Rectal smooth muscle tissue (tissue), 1 donor: ENCODE results near the gene SMCR8.

Experiments used
- H3K27ac ChIP-seq: one replicate; pipeline ENCODE4 v1.7.0; 2013; ENCODE audit warnings: low read depth, low read length, inconsistent platforms
- H3K27me3 ChIP-seq: one replicate; pipeline ENCODE4 v1.7.0; 2013; ENCODE audit warnings: low read length; ENCODE audit not compliant: control insufficient read depth, insufficient read depth
- H3K36me3 ChIP-seq: one replicate; pipeline ENCODE4 v1.7.0; 2013; ENCODE audit warnings: low read length; ENCODE audit not compliant: control insufficient read depth, insufficient read depth
- H3K4me1 ChIP-seq: one replicate; pipeline ENCODE4 v1.7.0; 2013; ENCODE audit warnings: low read length; ENCODE audit not compliant: control insufficient read depth, insufficient read depth
- H3K4me3 ChIP-seq: one replicate; pipeline ENCODE4 v1.7.0; 2013; ENCODE audit warnings: low read length
- H3K9ac ChIP-seq: one replicate; pipeline ENCODE4 v1.7.0; 2013; ENCODE audit warnings: low read length

SMCR8 gene, protein sequence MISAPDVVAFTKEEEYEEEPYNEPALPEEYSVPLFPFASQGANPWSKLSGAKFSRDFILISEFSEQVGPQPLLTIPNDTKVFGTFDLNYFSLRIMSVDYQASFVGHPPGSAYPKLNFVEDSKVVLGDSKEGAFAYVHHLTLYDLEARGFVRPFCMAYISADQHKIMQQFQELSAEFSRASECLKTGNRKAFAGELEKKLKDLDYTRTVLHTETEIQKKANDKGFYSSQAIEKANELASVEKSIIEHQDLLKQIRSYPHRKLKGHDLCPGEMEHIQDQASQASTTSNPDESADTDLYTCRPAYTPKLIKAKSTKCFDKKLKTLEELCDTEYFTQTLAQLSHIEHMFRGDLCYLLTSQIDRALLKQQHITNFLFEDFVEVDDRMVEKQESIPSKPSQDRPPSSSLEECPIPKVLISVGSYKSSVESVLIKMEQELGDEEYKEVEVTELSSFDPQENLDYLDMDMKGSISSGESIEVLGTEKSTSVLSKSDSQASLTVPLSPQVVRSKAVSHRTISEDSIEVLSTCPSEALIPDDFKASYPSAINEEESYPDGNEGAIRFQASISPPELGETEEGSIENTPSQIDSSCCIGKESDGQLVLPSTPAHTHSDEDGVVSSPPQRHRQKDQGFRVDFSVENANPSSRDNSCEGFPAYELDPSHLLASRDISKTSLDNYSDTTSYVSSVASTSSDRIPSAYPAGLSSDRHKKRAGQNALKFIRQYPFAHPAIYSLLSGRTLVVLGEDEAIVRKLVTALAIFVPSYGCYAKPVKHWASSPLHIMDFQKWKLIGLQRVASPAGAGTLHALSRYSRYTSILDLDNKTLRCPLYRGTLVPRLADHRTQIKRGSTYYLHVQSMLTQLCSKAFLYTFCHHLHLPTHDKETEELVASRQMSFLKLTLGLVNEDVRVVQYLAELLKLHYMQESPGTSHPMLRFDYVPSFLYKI

DNA sequence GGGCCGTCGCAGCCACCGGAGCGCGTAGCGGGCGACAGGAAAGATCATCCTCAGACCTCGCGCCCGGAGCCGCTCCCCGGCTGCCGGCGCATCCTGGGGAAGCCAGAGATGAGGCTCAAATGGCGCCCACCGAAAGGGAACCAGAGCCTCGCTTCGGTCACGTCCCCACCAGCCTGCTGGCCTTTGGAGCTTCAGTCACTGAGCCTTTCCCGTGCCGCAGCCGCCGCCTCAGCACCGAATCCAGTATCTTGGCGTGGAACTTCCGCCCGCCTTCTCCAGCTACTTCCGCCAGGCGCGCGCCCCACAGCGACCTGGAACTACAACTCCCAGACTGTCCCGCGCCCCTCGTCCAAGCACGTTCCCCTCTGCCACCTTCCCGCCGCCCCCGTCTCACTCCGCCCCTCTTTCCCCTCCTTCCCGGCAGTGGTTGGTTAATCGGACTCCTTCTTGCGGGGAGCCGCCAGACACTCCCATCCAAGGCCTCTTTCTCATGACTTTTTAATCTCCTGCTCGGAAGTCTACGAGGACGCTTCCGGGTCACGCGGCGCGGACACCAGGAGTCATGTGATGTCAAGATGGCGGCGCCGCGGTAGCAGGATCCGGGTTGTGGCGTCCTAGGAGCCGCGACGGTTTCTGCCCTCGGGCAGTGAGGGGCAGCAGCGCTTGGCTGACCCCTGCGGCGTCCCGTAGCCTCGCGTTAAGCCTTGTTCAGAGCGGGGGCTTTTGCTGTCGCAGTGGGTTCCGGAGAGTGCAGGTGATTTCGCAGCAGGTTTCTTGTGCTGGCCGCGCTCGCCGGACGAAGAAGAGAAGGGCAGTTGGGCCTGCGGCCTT lies at the start of gene SMCR8, which contains the start of gene TOP3A:
Gene SMCR8, plus strand, starts transcription at position 563 of the 831 bp plus-strand sequence. CDS start 497 bp downstream, outside the sequence.
Gene TOP3A, minus strand, starts transcription at position 264 of the 831 bp plus-strand sequence. Its CDS starts 216 bp downstream, at position 48.
- H3K9ac ChIP-seq: peak within 1 kb of the TSS; percentile 86
- H3K4me3 ChIP-seq: peak within 1 kb of the TSS; percentile 95
- H3K27ac ChIP-seq: peak within 1 kb of the TSS; percentile 92
- H3K36me3 ChIP-seq: peaks cover 3% of the 10 kb centered on the region
- peaks cover 31% of the 10 kb centered on the region for H3K4me1 ChIP-seq
- H3K27me3 ChIP-seq: no peaks in the 10 kb centered on the region

DNA sequence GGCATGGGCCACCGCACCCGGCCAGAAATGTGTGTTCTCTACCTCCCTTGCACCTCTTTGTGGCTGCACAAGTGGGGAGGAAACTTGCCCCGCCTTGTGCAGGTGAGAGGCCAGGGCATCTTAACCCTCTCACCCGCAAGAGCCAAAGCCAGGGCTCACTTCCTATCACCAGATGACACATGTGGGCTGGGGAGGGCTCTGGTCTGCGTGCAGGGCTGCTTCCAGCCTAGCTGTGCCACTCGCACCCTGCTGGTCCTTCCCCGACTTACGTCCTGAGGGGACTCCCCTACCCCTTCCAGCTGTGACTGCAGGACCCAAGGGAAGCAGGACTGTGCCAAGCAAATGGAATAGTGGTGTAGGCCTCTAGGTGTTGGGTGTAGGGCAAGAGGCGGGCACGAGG lies 47.7 kb upstream of the SMCR8 start:
- Histone ChIP-seq H3K4me1 (no peaks in the 10 kb centered on the region), H3K27ac (no peak overlapping the region), H3K4me3 (no peak overlapping the region), H3K27me3 (no peaks in the 10 kb centered on the region), H3K36me3 (peaks cover 23% of the 10 kb centered on the region), H3K9ac (no peak overlapping the region)

DNA sequence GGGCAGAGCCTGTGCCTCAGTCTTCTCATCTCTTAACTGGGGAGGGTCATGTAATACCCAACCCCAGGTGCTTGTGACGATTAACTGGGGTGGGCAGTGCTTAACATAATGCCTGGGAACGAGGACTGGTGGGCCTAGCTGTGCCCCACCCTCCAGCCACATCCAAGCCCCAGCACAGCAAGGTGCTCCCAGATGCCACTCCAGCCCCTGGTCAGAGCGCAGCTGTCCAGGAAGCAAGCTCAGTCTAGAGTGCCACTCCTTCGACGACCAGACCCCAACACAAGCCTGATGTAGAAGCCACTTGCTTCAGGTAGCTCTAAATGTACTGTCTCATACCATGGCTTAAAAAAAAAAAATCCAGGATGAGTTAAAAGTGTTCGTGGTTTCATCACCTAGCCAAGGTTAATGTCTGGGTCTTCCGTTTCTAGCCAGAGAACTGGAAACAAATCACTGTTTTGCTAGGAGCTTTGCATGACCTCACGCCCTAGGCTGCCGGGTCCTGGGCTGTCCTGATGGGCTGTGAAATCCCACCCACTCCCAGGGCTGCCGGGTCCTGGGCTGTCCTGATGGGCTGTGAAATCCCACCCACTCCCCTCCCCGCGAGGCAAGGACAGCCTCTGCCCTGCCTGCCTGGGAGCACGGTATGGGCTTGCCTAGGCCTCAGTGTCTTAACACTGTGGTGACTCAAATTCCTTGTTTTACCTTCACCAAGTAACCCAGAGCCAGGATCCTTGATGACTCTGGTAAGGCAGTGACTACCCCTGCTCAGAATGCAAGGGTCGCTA lies 47.0 kb upstream of the SMCR8 start:
- Histone ChIP-seq H3K9ac (no peak overlapping the region), H3K27ac (no peak overlapping the region), H3K4me3 (no peak overlapping the region)

DNA sequence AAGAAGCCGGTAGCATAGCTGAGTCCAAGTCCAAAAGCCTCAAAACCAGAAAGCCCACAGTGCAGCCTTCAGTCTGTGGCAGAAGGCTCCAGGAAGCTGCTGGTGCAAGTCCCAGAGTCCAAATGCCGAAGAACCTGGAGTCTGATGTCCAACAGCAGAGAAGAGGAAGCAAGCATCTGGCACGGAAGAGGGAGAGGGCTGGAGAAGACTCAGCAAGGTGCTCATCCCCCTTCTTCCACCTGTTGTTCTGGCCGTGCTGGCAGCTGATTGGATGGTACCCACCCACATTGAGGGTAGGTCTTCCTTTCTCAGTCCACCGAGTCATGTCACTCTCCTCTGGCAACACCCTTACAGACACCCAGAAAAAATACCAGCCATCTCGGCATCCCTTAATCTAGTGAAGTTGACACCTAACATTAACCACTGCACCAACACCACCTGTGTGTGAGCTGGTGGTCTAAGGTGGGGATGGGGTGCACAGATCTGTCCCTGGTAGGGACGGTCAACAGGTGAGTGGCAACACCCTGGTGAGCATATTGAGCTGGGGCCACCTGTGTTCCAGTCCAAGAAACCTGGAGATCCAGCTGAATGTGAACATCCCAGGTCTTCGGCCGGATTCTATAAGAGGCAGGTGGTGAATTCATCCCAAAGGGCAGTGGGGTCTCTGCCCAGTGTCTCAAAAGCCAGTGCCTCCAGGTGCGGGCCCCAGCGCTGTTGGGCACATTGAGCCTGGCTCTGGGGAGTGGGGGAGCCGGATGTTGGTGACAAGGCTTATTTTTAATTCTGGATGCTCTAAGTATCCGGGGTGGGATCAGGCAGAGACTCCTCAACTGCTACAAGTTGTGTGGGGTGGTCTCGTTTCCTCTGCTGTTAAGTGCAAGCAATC lies 44.8 kb upstream of the SMCR8 start:
- Histone ChIP-seq H3K4me3 (no peak overlapping the region), H3K36me3 (peaks cover 6% of the 10 kb centered on the region), H3K27me3 (no peaks in the 10 kb centered on the region), H3K9ac (no peak overlapping the region), H3K27ac (no peak overlapping the region), H3K4me1 (no peaks in the 10 kb centered on the region)

More for the DNA sequence above, 47.0 kb upstream of the SMCR8 start:
- Histone ChIP-seq H3K4me1 (no peaks in the 10 kb centered on the region), H3K27me3 (no peaks in the 10 kb centered on the region), H3K36me3 (peaks cover 19% of the 10 kb centered on the region)

DNA sequence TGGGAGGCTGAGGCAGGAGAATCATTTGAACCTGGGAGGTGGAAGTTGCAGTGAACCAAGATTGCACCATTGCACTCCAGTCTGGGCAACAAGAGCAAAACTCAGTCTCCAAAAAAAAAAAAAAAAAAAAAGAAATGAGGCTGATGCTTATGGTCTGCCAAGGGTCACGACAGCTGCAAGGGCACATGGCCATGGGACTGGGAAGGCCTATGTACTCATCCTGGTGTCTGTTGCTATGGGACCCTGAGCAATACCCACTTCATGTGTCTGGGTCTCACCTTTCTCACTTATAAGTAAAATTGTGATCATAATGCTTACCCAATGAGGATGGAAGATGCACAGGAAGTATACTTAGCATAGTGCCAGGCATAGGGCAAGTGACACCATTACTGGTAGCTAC lies 38.0 kb upstream of the SMCR8 start:
- Histone ChIP-seq H3K27ac (no peak overlapping the region), H3K4me3 (no peak overlapping the region), H3K9ac (no peak overlapping the region), H3K27me3 (no peaks in the 10 kb centered on the region), H3K36me3 (peaks cover 36% of the 10 kb centered on the region), H3K4me1 (no peaks in the 10 kb centered on the region)

DNA sequence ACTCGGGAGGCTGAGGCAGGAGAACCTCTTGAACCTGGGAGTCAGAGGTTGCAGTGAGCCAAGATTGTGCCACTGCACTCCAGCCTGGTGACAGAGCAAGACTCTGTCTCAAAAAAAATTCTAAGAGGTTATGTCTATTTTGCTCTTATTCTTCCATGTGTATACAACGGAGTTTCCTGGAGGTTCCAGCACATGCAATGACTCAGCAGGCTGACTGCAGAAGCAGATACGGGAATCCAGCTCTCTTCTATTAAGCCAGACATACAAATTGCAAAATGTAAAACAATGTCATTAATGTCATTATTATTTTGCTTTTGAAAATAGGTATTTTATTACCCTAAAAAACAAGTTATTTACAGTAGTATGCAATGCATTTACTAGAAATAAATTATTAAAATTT lies 36.2 kb upstream of the SMCR8 start:
- Histone ChIP-seq H3K27ac (no peak overlapping the region), H3K9ac (no peak overlapping the region), H3K27me3 (no peaks in the 10 kb centered on the region), H3K4me1 (no peaks in the 10 kb centered on the region), H3K4me3 (no peak overlapping the region), H3K36me3 (peaks cover 46% of the 10 kb centered on the region)

DNA sequence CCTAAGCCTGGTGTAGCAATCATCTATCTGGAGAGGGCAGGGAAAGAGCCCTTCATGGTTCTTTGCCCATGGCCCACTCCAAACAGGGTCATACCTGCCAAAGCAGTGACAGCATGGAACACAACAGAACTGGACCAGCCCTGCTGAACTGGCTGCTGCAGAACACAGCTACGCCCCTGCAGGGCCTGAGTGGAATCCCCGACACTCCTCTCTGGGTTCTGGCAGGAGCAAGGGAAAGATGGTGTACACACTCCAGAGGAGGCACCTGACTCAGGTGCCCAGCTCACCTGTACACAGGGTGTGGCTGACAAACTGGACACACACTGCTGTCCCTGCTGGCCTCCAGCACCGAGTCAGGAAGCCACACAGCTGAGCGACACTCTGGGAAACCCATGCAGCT lies 34.8 kb upstream of the SMCR8 start:
- no peaks in the 10 kb centered on the region for H3K27me3 ChIP-seq
- no peaks in the 10 kb centered on the region for H3K4me1 ChIP-seq
- no peak overlapping the region for H3K27ac ChIP-seq
- H3K36me3 ChIP-seq: peaks cover 47% of the 10 kb centered on the region
- H3K9ac ChIP-seq: no peak overlapping the region
- no peak overlapping the region for H3K4me3 ChIP-seq

DNA sequence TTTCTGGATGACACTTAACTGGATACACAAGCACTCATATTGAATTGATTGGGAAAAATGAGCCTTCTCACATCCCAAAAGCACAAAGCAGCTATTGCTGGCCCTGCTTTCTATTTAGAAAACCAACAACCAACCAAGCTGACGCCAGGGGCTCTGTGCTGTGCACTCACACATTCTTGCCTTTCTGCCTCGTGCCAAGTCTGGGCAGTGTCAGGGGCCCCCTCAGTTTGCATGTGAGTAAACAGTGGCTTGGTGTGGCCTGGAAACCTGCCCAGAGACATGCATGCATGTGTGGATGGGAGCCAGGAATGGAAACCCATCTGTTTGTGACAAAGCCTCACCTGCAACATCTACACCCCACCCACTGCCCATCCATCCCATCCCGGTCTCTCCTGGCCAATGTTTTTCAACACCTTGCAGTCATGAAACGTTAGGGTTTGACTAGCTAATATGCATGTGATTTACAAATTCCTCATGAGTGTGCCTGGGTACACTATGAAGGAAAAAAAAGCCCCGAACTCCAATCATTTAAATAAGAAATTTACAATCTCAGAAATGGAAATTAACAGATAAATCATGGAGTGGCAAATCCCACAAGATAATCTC lies 34.2 kb upstream of the SMCR8 start:
- no peak overlapping the region for H3K27ac ChIP-seq
- H3K9ac ChIP-seq: no peak overlapping the region
- peaks cover 52% of the 10 kb centered on the region for H3K36me3 ChIP-seq
- no peak overlapping the region for H3K4me3 ChIP-seq
- no peaks in the 10 kb centered on the region for H3K27me3 ChIP-seq
- H3K4me1 ChIP-seq: no peaks in the 10 kb centered on the region

DNA sequence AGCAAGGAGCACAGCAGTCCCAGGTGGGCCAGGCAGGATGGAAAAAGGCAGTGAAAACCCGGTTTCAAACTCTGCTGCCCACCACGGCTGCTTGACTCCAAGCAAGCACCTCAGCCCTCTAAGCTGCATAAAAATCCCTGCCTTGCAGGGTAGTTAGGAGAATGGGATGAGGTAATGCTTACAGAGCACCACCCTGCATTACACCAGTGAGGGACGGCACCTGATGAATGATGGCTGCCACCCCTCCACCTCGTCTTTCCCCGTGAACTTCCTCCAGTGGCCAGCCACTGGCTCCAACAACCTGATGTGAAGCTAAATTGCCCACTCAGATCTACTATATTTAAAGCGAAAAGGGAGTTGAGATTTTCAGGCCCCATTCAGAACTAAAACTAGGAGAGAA lies 33.3 kb upstream of the SMCR8 start:
- Histone ChIP-seq H3K9ac (no peak overlapping the region), H3K36me3 (peaks cover 45% of the 10 kb centered on the region), H3K4me3 (no peak overlapping the region)

DNA sequence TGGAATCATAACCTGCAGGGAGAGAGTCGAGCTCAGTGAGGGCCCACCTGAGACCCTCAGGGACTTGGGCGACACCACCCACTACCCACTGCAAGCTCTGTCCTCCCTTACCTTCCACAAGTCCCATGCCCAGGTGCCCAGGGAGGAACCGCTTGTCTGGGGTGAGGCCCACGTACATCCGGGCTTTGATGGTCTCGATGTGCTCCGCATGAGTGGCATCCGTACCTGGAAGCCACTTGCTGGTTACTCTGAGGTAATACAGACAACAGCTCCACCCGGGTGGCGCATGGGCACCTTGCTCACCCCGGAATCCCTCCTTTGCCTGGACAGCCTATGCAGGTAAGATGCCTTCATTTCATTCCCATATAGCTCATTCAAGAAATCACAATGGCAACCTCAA lies 29.8 kb upstream of the SMCR8 start:
- Histone ChIP-seq H3K4me3 (no peak overlapping the region), H3K27me3 (no peaks in the 10 kb centered on the region), H3K27ac (no peak overlapping the region), H3K9ac (no peak overlapping the region), H3K4me1 (no peaks in the 10 kb centered on the region), H3K36me3 (peaks cover 41% of the 10 kb centered on the region)

More for the DNA sequence above, 33.3 kb upstream of the SMCR8 start:
- Histone ChIP-seq H3K27ac (no peak overlapping the region), H3K4me1 (no peaks in the 10 kb centered on the region), H3K27me3 (no peaks in the 10 kb centered on the region)
